ENCODE measurements around the gene HYCC2. TPM values are rescaled to one million over a fixed set of nuclear protein-coding genes. Genes with fewer than 3 reads are reported as not detected.

The HYCC2 gene
- total RNA-seq (2022): 21.8 and 21.9 TPM in 2 replicates
- percentile 74 among the genes with signal in this experiment for Bru-seq, nascent RNA
- percentile 80 among the genes with signal in this experiment for BruChase-seq, experiment 1, labeled RNA remaining after a 2-hour chase
- BruChase-seq, experiment 2, labeled RNA remaining after a 6-hour chase: percentile 70 among the genes with signal in this experiment
- long read RNA-seq, full-length matches to known transcripts: 1 of 6 reads
- long read RNA-seq, partial matches to known transcripts: 2 of 6 reads
- long read RNA-seq, other reads (novel, unspliced or antisense): 3 of 6 reads

GRCh38 chr2:201071479-201072200, at the start of gene HYCC2, which contains the start of gene NDUFB3:
TSS of gene HYCC2 (minus strand) at chr2:201071671. CDS start at chr2:201024009, 47,662 bp downstream.
TSS of gene NDUFB3 (plus strand) at chr2:201072001. CDS start at chr2:201078883, 6,882 bp downstream.
- H3K9me3 ChIP-seq: no peaks in the 10 kb centered on the region
- BruUV-seq (replicated peaks): no TSS peak
- no peaks in the 10 kb centered on the region for H3K27me3 ChIP-seq (replicated peaks; ENCODE audit: control insufficient read depth, insufficient read depth, low read length)
- H3K4me1 ChIP-seq: peaks cover 24% of the 10 kb centered on the region
- Mint-ChIP-seq H3K27ac (ENCODE audit: unreplicated experiment) (peak within 1 kb of the TSS; percentile 89), H3K4me1 (ENCODE audit: low read depth, unreplicated experiment) (peaks cover 11% of the 10 kb centered on the region), H3K36me3 (ENCODE audit: insufficient read depth, unreplicated experiment) (peaks cover 9% of the 10 kb centered on the region), H3K4me3 (ENCODE audit: unreplicated experiment) (peak within 1 kb of the TSS; percentile 87), H3K9me3 (ENCODE audit: unreplicated experiment) (no peaks in the 10 kb centered on the region), H3K27me3 (ENCODE audit: insufficient read depth, unreplicated experiment) (no peaks in the 10 kb centered on the region)
- TF ChIP-seq, protein P1, sequence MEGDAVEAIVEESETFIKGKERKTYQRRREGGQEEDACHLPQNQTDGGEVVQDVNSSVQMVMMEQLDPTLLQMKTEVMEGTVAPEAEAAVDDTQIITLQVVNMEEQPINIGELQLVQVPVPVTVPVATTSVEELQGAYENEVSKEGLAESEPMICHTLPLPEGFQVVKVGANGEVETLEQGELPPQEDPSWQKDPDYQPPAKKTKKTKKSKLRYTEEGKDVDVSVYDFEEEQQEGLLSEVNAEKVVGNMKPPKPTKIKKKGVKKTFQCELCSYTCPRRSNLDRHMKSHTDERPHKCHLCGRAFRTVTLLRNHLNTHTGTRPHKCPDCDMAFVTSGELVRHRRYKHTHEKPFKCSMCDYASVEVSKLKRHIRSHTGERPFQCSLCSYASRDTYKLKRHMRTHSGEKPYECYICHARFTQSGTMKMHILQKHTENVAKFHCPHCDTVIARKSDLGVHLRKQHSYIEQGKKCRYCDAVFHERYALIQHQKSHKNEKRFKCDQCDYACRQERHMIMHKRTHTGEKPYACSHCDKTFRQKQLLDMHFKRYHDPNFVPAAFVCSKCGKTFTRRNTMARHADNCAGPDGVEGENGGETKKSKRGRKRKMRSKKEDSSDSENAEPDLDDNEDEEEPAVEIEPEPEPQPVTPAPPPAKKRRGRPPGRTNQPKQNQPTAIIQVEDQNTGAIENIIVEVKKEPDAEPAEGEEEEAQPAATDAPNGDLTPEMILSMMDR (IDR thresholded peaks at IDR 0.05; ENCODE audit: insufficient read depth in 1 of 2, low read depth in 1 of 2, low read length in 1 of 2, severe bottlenecking in 1 of 2, unreplicated experiment in 1 of 2): peak; percentile 7 to 29
- ChIA-PET POLR2A (no interaction called here), CTCF (interaction anchor here (0.8 to 1.4 kb wide), 4 partner anchors 73 to 108 kb away, joined by 4 to 8 read pairs (median 6); partner anchors contain the start of gene ORC2)
- intact Hi-C loops (cut with micrococcal nuclease; ENCODE audit: unreplicated experiment): loop anchor here (1.0 to 2.0 kb wide), 6 partner anchors 45 to 182 kb away; partner anchors contain the start of genes CFLAR, NIF3L1 and PPIL3
- peak; percentile 96 for DNase-seq
- H3K4me3 ChIP-seq (ENCODE audit: low read depth, low read length): peak within 1 kb of the TSS; percentile 71
- H3K36me3 ChIP-seq (ENCODE audit: control insufficient read depth, insufficient read depth, low read length): no peaks in the 10 kb centered on the region; the same call in 1 of the 2 replicates

- peaks cover 40% of the 10 kb centered on the region for H3K36me3 Mint-ChIP-seq (ENCODE audit: insufficient read depth, unreplicated experiment)
- H3K4me3 ChIP-seq (ENCODE audit: low read depth, low read length): peak overlapping the region; percentile 85
- ChIA-PET CTCF (interaction anchor here (1.4 kb wide), 2 partner anchors 25 to 39 kb away, joined by 5 to 9 read pairs; no protein-coding TSS in a partner anchor), POLR2A (interaction anchor here (1.4 kb wide), 1 partner anchor 39 kb away, joined by 6 read pairs; no protein-coding TSS in a partner anchor)
- TF ChIP-seq, protein P1 (IDR thresholded peaks at IDR 0.05; ENCODE audit: insufficient read depth in 1 of 2, low read depth in 1 of 2, low read length in 1 of 2, severe bottlenecking in 1 of 2, unreplicated experiment in 1 of 2): no peak
- intact Hi-C loops (cut with micrococcal nuclease; ENCODE audit: unreplicated experiment): loop anchor here (1.0 to 5.0 kb wide), 3 partner anchors 39 to 333 kb away; partner anchors contain the start of genes NIF3L1, PPIL3, STRADB and TRAK2
- no peaks in the 10 kb centered on the region for H3K9me3 ChIP-seq
- peaks cover 45% of the 10 kb centered on the region for H3K4me1 Mint-ChIP-seq (ENCODE audit: low read depth, unreplicated experiment)
- H3K4me1 ChIP-seq: peaks cover 51% of the 10 kb centered on the region
- peak overlapping the region; percentile 91 for H3K27ac Mint-ChIP-seq (ENCODE audit: unreplicated experiment)
- BruUV-seq (replicated peaks): no TSS peak
- H3K4me3 Mint-ChIP-seq (ENCODE audit: unreplicated experiment): peak overlapping the region; percentile 98
- H3K36me3 ChIP-seq (ENCODE audit: control insufficient read depth, insufficient read depth, low read length): no peaks in the 10 kb centered on the region
- H3K27me3 ChIP-seq (replicated peaks; ENCODE audit: control insufficient read depth, insufficient read depth, low read length): no peaks in the 10 kb centered on the region
- H3K27me3 Mint-ChIP-seq (ENCODE audit: insufficient read depth, unreplicated experiment): no peaks in the 10 kb centered on the region
- DNase-seq: peak in 1 of 2 experiments; percentile 64
- no peaks in the 10 kb centered on the region for H3K9me3 Mint-ChIP-seq (ENCODE audit: unreplicated experiment)
Measured at GRCh38 chr2:201118961-201119854, 47.7 kb upstream of the HYCC2 start.

All from Caco-2 (cell line).